ACHN (cell line): ENCODE data around the gene CASP9.
"Not testable (repeated sequence)": the region's sequence is repeated elsewhere in the genome, so short reads cannot be mapped to it uniquely, and the experiment has no call there.

Source experiments
- DNase-seq: peaks from one replicate; pipeline ENCODE4 v3.0.0-alpha.2; 2015
- in situ Hi-C: cut with HindIII; loops from 2 replicates; pipeline ENCODE4 v1.10.0; 2017; ENCODE audit warnings: low sequenced_read_pairs, low pct_ligation_motif_present, low pct_unique_long_range_greater_than_20kb

The CASP9 gene

DNA sequence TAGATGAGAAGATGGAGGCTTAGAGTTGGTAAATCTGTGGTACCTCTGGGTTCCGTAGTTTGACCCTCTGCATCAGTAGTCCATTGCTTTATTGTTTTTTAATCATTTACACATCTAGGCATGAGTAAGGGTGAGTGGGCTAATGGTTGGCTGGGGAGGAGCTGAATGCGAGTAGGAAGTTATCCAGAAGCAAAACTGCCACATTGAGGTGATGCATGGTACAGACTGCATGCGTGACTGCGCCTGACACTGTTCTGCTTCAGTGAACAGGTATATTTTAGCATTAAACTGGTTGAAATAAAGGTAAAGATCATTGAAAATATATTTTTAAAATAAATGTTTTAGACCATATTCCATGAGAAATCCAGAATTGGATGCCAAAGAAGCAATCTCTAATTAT lies 7.0 kb upstream of the CASP9 start:
- in situ Hi-C loops: no loop called here
- peak; percentile 82 for DNase-seq

DNA sequence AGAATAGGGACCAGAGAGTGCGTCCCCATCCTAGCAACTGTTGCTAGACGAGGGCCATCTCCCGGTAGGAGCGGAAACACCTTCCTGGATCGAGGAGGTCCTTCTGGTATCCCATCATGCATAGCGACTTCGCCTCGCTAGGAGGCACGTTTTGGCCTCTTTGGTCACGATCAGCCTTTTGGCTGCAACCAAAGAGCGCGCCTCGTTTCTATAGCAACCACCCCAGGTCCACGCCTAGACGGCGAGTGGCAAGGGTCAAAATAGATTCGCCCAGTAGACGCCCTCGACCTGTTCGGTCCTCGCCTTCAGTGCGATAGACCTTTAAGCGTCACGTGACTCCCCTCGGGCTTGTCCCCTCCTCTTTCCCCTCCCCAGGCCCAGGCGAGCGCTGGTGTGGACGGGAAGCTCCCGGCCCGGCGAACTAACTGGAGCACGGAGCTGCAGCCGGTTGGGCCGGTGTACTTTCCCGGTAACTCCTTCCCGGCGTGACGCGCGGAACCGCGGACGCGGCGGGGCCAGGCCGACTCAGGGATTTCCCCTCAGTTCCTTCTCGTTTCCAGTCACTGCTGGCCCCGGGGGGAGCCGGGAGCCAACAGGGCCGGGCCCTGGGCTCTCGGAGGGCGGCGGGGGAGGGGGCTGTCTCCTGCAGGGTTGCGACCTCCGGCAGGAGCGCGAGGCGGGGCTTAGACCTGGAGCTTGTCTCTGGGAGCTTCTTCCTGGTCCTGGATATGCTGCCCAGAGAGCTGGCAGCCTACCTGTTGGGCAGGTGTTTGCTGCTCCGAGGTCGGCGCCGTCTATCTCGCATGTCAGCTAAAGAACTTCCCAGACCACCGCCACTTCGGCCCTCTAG lies 2.7 kb upstream of the CASP9 start, which contains the start of gene DNAJC16:
Gene DNAJC16, plus strand, starts transcription at position 359 of the 850 bp plus-strand sequence. CDS start 2,258 bp downstream, outside the sequence.
- in situ Hi-C loops: no loop called here
- peak; percentile 99 for DNase-seq

- no peak for DNase-seq
- in situ Hi-C loops: no loop called here
Measured at GRCh38 chr1:15526021-15526489, 2.0 kb upstream of the CASP9 start.

- in situ Hi-C loops: no loop called here
- DNase-seq: no peak
Measured at GRCh38 chr1:15525050-15526020, 1.3 kb upstream of the CASP9 start.

- in situ Hi-C loops: no loop called here
Measured at GRCh38 chr1:15524283-15525049, 451 bp upstream of the CASP9 start.

DNA sequence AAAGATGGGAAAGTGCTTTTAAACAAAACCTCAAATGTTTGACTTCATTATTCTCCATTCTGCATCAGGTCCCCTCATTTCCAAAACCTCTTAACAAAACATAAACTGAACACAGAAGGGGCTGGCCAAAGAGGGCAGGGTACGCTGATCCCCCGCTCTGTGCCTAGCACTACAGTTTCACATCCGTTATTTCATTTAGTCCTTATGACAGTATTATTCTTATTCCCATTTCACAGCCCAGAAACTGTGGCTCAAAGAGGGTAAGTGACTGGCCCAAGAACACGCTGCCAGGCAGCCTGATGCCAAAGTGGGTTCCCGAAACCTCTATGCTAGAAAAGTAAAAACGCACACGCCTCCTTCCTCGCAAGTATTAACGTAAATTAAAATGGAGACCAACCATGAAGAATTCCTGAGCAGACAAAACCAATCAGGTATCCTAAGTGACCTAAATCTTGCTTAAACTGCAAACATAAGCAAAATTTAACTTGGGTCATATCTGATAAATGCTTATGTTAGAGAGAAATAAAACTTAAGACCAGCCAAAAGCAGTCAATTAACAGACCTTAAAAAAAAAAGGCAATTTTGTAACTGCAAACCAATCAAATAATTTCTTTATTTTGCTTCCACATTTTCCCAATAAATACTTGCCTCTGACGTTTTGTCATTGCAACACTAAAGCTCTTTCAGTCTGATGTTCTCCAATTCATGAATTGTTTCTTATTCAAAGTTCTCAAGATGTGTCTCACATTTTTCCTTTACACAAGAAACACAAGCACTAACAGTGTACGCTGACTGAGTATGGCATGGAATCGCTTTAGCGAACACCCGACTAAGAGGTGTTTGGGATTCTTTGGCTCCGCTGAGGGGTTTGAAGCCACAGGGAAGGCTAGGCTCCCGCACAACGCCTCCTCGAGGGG lies 653 bp downstream of the CASP9 start:
- in situ Hi-C loops: no loop called here

More at GRCh38 chr1:15524283-15525049, 451 bp upstream of the CASP9 start:
- DNase-seq: peak; percentile 96

GRCh38 chr1:15522551-15522950 lies 1.5 kb downstream of the CASP9 start:
- no peak for DNase-seq
- in situ Hi-C loops: no loop called here

More for the DNA sequence above, 653 bp downstream of the CASP9 start:
- DNase-seq: no peak

- in situ Hi-C loops, DNase-seq: not testable (repeated sequence)
Measured at GRCh38 chr1:15521206-15521906, 2.7 kb downstream of the CASP9 start.

GRCh38 chr1:15519625-15520024 lies 4.4 kb downstream of the CASP9 start:
- no peak for DNase-seq
- in situ Hi-C loops: no loop called here

DNA sequence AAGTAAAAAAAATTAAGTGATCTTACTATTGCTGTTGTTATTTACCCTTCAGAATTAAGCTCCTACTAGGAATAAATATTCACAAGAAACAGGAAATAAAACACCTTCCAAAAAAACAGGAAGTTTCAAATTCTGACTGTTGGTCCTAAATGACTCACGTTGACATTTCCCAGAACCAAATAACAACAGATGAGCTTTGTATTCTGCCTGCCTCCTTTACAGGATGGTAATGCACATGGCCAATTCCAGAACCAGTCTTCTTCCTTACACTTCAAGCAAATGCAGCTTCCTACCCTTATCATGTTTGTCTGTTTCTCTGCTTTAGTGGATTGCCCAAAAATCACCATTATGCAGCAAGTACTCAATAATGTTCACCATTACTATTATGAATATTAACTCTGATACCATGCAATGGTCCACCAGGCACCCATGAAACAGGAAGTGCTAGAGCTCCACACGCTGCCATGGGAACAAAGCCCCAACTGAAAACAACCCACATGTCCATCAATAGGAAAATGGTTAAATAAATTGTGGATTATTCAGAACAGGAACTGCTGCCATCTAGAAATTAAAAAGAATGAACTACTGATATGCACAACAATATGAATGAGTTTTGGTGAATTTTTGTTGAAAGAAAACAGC lies 8.9 kb downstream of the CASP9 start:
- DNase-seq: no peak
- in situ Hi-C loops: no loop called here

DNA sequence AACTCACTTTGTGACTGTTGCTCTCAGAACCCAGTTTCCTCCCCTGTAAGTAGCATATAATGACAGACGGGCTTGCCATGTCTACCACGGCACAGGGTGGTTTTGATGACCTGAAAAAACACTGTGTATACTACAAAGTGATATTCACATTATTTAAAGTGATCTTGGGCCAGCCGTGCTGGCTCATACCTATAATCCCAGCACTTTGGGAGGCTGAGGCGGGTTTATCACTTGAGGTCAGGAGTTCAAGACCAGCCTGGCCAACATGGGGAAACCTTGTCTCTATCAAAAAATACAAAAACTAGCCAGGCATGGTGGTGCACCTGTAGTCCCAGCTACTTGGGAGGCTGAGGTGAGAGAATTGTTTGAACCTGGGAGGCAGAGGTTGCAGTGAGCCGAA lies 9.5 kb downstream of the CASP9 start:
- in situ Hi-C loops, DNase-seq: not testable (repeated sequence)

DNA sequence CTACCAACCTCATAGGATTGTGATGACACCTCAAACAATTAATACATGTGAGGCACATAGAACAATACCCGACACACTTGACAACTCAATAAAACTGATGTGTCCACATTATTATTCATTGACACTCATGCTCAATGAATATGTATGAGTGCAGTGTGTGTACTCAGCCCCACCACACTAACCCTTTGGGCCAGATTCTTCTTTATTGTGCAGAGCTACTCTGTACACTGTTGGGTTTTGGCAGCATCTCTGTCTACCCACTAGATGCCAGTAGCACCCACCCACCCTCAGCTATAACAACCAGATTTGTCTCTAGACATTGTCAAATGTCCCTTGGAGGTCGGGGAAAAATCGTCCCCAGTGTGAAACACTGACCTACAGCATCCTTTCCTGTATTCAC lies 10.1 kb downstream of the CASP9 start:
- in situ Hi-C loops: no loop called here
- DNase-seq: no peak

DNA sequence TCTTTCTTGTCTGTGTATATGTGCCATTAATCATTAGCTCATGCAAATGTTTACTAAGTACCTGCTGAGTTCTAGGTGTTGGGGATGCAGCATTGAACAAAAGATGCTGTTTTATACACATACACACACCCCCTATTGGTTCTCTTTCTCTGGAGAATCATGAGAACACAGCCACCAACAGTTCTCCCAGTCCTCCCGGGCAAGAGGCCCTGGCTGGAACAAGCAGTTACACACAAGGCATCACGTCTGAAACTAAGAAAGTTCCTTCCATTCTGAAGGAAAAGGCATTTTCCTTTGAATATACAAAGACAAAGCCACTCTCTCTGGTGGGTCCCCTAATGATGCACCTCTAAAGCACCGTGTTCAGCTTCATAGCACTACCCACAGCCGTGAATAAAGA lies 10.8 kb downstream of the CASP9 start:
- in situ Hi-C loops: no loop called here
- no peak for DNase-seq

- in situ Hi-C loops: no loop called here
- no peak for DNase-seq
Measured at GRCh38 chr1:15510611-15511405, 13.2 kb downstream of the CASP9 start.

GRCh38 chr1:15509586-15509985 lies 14.4 kb downstream of the CASP9 start:
- in situ Hi-C loops: no loop called here
- DNase-seq: no peak
